HG03025 (cell line): ENCODE measurements around the gene NPLOC4.
"Not testable (repeated sequence)": the region's sequence is repeated elsewhere in the genome, so short reads cannot be mapped to it uniquely, and the experiment has no call there.

Source experiments
- ATAC-seq: cut with Tn5 transposase; IDR thresholded peaks from one replicate; pipeline ENCODE4 v1.9.1; 2021; ENCODE audit warnings: mild to moderate bottlenecking, moderate library complexity; ENCODE audit not compliant: unreplicated experiment, low FRiP score

NPLOC4 gene

DNA sequence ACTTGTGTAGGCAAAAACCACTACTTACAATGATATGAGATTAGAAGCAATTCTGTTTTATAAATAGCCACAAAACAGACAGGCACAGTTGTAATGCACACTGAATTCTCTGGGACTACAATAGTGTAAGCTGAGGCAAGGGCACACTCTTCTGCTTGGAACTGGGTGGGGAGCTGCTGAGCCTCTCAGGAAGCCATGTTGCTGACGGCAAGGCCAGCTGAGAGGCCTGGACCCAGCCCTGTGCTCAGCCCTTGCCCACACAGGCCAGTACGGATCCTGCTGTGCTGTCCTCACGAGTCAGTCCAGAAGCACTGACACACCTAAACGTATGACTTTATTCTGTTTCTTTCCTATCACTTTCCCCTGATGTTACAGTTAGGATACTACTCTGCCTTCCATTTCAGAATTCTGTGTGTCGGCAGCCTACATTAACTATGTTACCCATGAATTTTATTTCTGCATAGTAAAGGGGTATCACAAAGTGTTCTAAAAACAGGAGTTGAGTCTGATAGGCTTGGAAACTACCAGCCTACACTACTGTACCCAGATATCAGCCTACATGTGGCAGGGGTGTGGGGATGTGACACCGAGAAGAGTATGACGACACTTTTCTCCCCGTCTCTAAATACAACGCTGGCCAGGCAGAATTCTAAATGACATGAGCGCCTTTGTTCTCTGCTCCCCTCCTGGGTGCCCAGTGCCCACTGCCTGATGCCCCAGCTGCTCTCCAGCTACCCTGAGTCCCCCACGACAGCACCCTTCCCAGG is 43.6 kb downstream of the NPLOC4 start:
- ATAC-seq: no peak

DNA sequence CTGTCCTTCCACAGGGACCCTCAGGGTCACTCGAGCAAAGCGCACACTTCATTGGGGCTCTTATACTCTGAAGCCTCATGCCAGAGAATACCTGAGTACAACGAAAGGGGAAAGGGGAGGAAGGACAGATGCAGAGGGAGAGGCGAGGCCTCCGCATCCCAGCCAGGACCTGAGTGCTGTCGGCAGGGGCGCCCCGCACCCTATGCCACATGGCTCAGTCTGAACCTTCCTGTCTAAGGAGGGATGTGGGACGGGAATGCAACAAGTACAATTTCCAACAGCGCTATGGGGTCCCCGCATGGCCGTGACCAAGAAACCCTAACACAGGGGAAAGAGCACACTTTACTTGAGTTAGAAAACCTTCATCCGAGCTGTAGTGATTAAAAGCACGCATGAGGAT is 44.9 kb downstream of the NPLOC4 start:
- no peak for ATAC-seq

DNA sequence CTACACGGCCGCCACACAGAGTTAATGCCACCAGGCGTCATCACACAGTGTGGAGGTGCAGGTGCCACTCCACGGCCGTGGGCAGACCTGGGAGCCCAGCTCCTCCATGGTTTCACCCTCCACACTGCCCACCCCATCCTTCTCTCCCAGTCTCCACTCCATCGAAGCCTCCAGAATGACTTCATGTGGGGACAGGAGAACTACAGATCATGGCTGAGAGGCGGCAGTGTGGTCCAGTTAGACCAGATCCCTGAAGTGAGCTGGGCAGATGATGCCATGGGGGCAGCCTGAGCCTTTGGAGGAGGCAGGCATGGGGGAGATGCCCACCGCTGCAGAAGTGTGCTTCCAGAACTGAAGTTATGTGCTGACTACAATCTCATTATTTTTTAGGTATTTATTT is 46.8 kb downstream of the NPLOC4 start:
- ATAC-seq: no peak

DNA sequence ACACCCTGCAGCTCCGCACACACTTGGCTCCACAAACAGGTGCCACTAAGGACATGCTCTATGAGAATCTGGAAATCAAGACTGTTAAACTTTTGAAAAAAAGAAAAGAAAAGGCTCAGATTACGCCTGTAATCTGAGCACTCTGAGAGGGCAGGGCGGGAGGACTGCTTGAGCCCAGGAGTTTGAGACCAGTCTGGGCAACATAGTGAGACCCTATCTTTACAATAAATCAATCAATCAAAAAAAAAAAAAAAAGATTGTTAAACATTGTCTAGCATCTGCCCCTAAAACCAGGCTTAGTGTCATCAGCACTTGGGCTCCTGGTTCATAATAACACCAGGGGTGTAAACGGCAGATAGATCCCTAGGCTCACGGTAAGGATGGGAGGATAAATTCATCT is 47.3 kb downstream of the NPLOC4 start:
- ATAC-seq: no peak

DNA sequence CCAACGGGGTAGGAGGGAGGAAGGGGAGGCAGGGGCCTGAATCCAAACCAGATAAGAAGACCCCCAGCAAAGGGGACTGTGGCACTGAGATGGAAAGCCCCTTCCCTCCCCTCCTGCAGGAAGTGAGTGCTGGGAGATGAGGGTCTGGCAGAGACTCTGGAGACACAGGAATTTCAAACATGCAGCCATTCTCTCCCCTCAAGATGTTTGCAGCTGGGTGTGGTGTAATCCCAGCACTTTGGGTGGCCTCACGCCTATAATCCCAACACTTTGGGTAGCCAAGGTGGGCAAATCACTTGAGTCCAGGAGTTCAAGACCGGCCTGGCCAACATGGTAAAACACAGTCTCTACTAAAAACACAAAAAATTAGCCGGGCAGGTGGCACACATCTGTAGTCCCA is 50.8 kb downstream of the NPLOC4 start:
- ATAC-seq: no peak

DNA sequence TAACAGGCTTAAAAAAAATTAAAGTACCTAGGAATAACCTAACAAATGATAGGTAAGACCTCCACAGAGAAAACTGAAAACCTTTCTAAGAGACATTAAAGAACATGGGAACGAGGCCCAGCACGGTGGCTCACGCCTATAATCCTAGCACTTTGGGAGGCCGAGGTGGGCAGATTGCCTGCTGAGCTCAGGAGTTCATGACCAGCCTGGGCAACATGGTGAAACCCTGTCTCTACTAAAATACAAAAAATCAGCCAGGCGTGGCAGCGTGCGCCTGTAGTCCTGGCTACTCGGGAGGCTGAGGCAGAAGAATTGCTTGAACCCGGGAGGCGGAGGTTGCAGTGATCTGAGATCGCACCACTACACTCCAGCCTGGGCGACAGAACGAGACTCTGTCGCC is 52.1 kb downstream of the NPLOC4 start:
- not testable (repeated sequence) for ATAC-seq

DNA sequence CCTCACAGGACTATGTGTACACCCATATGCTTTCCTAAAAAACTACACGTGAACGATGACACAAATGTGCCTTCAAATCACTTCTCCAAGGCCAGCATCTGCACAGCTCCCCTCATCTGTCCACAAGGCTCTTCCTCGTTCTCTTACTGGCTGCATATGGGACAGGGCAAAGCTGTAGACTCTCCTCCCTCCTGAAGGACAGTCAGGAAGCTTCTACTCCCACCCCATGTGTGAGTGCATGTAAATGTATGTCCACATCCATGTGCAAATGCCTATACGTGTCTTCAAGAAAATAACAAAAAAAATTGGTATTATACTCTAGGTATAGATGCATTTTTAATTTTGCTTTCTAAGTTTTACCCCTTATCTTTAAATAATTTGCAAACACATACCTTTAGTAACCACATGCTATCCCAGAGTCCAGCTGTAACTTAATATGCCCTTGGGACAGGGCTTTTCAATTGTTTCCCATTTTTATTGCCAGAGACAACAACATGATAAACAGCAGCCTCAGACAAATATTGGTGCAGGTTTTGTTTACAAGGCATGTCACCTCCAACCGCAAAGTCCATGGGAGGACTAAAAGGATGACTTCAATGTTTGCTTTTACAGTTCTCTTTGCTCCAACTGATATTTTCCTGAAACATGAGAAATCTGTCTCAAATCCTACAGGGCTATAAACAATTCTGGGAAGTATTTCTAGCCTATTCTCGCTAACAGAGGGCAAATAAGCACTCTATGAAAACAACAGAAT is 53.1 kb downstream of the NPLOC4 start:
- no peak for ATAC-seq

DNA sequence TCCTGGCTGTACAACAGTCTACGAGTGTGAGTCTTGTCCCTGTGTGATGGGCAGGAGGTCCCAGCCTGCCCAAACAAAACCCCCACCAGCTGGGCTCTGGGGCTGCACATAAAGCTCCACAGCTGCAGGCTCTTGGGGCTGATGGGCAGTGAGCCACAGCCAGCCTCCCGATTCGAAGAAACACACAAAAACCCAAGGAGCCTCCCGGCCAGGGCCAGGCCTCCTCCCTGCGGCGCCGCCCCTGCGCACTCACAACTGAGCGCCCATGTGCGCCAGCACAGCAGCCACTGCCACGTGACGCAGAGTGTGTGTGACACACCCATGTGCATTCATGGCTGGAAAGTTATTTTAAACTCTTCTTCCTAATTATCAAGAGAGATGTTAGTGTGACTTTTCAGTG is 54.2 kb downstream of the NPLOC4 start:
- no peak for ATAC-seq

DNA sequence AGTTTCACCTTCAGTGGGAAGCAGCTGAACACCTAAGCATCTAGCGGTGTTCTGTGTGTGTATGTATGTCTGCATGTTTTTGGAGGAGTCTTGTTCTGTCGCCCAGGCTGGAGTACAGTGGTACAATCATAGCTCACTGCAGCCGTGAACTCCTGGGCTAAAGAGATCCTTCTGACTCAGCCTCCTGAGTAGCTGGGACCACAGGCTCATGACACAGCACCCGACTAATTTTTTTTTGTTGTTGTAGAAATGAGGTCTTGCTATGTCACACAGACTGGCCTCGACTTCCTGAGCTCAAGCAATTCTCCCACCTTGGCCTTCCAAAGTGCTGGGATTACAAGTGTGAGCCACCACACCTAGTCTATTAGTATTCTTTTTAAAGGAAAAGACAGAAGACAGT is 54.6 kb downstream of the NPLOC4 start:
- no peak for ATAC-seq

DNA sequence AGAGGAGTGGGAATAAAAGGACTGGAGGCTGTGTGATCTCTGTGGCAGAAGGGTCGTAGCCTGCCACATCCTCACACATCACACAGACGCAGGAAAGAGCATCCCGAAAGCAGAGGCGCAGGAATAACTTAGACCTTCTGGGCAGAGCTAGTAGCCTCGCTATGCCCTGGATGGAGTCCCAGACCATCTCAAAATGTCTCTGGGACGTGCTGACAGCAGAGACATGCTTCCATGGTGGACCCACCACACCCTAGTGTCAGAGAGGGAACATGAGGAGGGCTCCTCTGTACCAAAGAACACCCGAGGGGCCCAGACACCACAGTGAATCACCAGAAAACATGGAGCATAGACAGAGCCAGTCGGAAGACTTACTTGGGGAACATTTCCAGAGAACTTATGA is 55.2 kb downstream of the NPLOC4 start:
- ATAC-seq: no peak

DNA sequence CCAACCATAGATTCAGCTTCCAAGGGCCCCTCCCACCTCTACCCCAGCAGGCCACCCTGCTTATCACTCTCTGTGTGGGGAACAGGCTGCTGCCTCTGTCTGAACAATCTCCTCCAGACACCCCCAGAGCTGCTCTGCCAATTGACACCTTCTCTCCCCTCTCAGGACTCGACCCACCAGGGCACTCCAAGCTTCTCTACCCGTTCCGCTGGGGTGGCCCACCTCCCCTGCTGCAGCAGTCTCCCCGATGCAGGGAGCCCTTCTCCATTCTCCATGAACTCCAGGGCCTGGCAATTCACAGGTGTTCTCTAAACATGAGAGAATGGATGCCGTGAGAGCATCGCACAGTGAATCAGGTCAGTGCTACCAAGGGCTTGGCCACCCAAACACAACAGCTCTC is 56.4 kb downstream of the NPLOC4 start:
- no peak for ATAC-seq

DNA sequence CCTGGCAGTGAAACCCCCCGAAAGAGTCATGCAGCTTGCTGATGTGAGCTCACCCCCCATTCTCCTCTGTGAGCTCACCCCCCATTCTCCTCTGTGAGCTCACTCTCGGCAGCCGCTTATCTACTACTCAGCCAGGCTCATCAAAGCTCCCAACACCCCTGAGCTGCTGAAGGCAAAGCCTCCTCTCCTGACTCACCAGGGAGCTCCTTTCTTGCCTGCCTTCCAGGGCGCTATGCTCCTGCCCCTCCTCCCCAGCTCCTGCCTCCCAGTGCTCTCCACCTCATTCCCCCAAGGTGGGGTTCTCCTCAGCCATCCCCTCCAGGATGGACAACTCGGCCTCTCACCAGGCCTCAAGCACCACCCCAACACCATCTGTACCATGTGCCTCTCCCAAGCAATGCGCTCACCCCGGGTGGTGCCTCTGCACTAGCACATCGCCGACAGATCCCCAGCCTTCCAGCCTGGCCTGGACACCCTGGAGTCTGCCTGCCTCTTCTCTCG is 57.0 kb downstream of the NPLOC4 start:
- ATAC-seq: no peak

DNA sequence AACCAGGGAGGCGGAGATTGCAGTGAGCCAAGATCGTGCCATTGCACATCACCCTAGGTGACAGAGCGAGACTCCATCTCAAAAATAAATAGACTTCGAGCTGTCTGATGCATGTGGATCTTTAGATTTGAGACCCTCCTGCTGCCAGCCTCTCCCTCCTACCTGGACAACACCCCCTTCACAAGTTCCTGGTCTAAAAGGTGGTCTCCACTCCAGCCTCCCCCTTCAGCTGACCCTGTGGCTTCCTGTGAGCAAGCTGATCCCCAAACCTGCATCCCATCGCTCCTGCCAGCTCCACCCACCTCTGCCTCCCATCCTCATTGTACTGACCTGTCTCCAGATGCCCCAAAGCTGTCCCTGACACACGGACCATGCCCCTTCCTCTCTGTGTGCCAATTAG is 57.6 kb downstream of the NPLOC4 start:
- ATAC-seq: no peak

DNA sequence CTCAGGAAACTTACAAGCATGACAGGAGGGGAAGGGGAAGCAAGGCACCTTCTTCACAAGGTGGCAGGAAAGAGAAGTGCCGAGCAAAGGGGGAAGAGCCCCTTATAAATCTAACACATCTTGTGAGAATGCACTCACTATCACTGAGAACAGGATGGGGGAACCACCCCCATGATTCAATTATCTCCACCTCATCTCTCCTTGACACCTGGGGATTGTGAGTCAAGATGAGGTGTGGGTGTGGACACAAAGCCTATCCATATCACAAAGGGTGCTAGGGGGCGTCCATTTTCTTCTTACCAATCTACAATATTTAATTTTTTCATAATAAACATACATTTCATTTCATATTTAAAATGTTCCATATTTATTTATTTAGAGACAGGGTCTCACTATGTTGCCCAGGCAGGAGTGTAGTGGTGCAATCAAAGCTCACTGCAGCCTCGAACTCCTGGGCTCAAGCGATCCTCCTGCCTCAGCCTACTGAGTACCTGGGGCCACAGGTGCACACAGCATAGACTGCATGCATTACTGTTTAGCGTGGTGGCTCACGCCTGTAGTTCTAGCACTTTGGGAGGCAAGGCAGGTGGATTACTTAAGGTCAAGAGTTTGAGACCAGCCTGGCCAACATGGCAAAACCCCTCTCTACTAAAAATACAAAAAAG is 58.2 kb downstream of the NPLOC4 start:
- no peak for ATAC-seq

DNA sequence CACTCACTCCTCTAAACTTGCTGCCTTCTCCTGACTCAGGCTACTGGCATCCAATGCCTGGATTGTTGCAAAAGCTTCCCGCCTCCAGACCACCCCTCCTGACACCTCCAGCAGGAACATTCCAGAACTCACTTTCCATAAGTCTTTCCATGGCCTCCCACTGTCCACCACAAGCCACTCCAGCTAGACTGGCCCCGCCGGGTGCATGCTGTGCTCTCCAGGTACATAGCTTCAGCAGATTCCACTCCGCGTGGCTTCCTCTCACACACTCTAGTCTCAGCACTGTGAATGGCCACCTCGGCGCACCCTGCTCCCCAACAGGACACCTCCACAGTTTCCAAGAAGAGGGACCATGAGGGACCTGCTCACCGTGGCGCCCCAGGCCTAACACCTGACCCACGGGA is 58.9 kb downstream of the NPLOC4 start:
- ATAC-seq: no peak

DNA sequence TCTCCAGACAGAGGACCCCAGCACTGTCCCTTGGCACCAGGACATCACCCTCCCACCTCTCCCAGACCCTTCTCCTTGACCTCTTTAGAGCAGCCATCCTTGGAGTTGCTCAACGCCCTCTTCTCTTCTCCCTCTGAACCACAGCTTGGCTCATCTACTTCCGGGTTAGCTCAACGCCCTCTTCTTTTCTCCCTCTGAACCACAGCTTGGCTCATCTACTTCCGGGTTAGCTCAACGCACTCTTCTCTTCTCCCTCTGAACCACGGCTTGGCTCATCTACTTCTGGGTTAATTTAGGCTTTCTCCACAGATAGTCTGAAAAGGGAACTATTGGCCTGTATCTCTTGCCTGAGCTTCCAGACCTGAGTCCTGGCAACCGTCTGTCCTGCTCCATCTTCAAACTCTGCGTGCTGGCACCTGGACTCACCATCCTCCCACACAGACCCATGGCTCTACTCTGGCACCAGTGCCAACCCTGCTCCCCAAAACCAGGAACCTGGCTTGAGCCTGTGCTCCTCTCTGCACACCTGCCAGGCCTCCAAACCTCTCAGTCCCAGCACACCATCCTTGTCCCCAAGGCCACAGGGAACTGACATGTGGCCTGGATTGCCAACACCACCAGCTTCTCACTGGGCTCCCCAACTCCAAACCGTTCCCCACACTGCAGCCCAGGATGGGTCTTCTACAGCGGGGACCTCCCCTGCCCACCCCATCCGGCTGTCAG is 59.5 kb downstream of the NPLOC4 start:
- ATAC-seq: no peak

DNA sequence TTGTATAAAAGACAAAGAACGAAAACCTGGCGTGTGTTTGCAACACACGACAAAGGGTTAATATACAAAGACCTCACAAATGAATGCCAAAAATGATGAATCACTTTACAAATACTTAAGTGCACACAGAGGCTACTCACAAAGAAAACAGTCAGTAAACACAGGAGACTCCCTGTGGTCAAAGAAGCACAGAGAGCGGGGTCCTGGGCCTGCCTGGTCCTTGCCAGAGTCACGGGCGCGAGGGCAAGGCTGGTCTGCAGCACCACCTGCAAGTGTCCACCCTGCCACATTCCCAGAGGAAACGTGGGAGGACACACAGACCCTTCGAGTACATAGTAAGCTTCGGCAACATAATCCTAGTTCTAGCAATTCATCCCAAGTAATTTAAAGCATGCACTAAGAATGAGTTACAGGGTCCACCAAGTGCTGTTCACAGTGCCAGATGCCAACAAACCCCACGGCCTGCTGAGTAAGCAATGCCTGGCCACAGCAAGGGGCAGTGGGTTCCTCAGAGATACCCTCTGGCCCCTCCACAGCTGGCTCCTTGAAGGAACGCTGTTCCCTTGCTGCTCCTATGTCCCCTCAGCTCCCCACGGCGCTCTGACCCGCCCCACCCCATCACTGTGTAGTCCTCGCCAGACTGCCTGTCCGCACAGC is 60.2 kb downstream of the NPLOC4 start:
- no peak for ATAC-seq

DNA sequence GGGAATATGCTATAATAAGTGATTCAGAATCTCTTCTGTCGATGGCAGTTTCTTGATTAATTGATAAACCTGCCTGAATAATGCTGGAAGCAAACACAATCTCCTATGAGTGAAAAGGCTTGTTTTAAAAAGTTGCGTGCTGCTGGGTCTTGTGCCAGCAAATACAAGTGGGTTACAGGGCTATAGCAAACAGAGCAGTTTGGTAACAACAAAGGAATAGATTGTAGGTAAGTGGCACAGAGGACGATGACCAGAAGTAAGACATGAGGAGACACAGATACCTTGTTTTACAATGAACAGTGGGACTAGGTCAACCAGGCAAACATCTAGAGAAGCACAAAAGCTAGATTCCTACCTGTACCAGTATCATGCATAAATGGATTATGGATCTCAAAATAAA is 61.1 kb downstream of the NPLOC4 start:
- no peak for ATAC-seq

DNA sequence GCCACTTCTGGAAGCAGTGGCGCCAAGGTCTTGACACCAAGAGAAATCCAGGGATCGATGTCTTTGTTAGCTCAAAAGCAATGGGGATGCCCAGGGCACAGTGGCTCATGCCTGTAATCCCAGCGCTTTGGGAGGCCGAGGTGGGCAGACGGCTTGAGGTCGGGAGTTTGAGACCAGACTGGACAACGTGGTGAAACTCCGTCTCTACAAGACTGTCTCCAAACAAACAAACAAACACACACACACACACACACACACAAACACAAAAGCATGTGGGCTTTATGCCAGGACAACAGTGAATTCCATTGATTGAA is 62.3 kb downstream of the NPLOC4 start:
- no peak for ATAC-seq

DNA sequence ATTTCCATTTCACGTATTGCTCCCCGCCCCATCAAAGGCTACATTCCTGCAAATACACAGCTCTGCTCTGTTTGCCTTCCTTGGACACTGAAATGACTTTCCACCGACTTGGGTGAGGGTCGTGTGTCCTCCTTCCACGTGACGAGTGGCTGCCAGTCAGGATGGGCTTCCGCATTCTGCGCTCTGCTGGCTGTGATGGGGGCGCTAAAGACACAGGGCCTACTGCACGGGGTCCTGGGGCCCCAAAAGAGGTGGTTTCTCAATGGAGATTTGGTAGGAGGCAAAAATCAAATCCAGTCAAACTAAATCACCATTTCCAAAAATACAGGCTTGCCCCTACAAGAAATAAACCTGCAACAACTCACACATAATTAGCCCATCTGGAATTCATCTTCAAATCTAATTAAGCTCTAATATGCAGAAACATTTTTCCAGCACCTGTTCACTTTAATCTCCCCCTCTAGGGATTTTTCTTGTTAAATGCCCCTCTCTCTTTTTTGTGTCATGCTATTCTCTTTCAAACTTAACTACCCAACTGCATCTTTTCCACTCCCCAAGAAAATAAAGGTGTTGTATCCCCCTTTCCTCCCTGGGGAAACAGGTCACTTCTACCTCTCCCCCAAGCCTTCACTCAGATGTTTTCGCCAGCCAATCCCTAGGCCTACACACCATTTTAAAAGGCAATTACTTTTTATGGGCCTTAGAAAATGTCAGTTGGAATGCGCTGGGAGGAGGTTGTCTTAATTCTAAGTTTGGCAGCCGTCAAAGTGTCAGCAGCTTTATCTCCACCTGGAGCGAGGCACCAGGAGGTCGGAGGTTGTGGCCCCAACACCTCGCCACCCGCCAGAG is 62.9 kb downstream of the NPLOC4 start:
- no peak for ATAC-seq
